ENCODE results near the gene STARD7. TPM values are rescaled to one million over a fixed set of nuclear protein-coding genes. Genes with fewer than 3 reads are reported as not detected.

The STARD7 gene
- total RNA-seq, 1 donor from 2014 or later = 103 TPM

GRCh38 chr2:96146881-96147592, 61.6 kb downstream of the STARD7 start:
- Mint-ChIP-seq H3K9me3 (ENCODE audit: unreplicated experiment) (no peaks in the 10 kb centered on the region), H3K36me3 (ENCODE audit: low read depth, unreplicated experiment) (no peaks in the 10 kb centered on the region), H3K4me1 (ENCODE audit: low read depth, unreplicated experiment) (peaks cover 4% of the 10 kb centered on the region), H3K27ac (ENCODE audit: unreplicated experiment) (no peak overlapping the region), H3K4me3 (ENCODE audit: unreplicated experiment) (peak overlapping the region; percentile 34), H3K27me3 (ENCODE audit: low read depth, unreplicated experiment) (peaks cover 44% of the 10 kb centered on the region)
- TF ChIP-seq CTCF (IDR thresholded peaks at IDR 0.05; ENCODE audit: insufficient read depth, low read depth, low read length) = no peak
- TF ChIP-seq EZH2 (IDR thresholded peaks at IDR 0.05; ENCODE audit: insufficient read depth, low read length) = no peak
- Histone ChIP-seq H3K4me3 (ENCODE audit: insufficient read depth, low read depth, low read length) (no peak overlapping the region), H2AFZ (ENCODE audit: low read depth, low read length) (no peak overlapping the region), H3K4me1 (ENCODE audit: insufficient read depth, low read length) (peaks cover 43% of the 10 kb centered on the region), H3K36me3 (ENCODE audit: insufficient read depth, low read length) (no peaks in the 10 kb centered on the region), H3K27me3 (ENCODE audit: insufficient read depth, low read length) (no peaks in the 10 kb centered on the region), H4K20me1 (ENCODE audit: insufficient read depth, low read length) (peaks cover 13% of the 10 kb centered on the region), H3K79me2 (ENCODE audit: insufficient read depth, low read length) (no peaks in the 10 kb centered on the region), H3K4me2 (ENCODE audit: low read length) (peak overlapping the region; percentile 88), H3K27ac (ENCODE audit: low read depth, low read length) (peak overlapping the region; percentile 41), H3K9ac (ENCODE audit: low read length) (peak overlapping the region; percentile 20), H3K9me3 (ENCODE audit: insufficient read depth, low read depth, low read length) (no peaks in the 10 kb centered on the region)
- peak; percentile 70 for DNase-seq (ENCODE audit: low read depth)
- FAIRE-seq = no peak

GRCh38 chr2:96146153-96146880, 62.3 kb downstream of the STARD7 start:
- peak overlapping the region; percentile 88 for H3K4me2 ChIP-seq (ENCODE audit: low read length)
- Mint-ChIP-seq H3K27me3 (ENCODE audit: low read depth, unreplicated experiment) (peaks cover 42% of the 10 kb centered on the region), H3K9me3 (ENCODE audit: unreplicated experiment) (no peaks in the 10 kb centered on the region), H3K4me3 (ENCODE audit: unreplicated experiment) (no peak overlapping the region), H3K27ac (ENCODE audit: unreplicated experiment) (no peak overlapping the region), H3K4me1 (ENCODE audit: low read depth, unreplicated experiment) (peaks cover 4% of the 10 kb centered on the region), H3K36me3 (ENCODE audit: low read depth, unreplicated experiment) (no peaks in the 10 kb centered on the region)
- H3K79me2 ChIP-seq (ENCODE audit: insufficient read depth, low read length) = no peaks in the 10 kb centered on the region
- peaks cover 43% of the 10 kb centered on the region for H3K4me1 ChIP-seq (ENCODE audit: insufficient read depth, low read length)
- H3K27ac ChIP-seq (ENCODE audit: low read depth, low read length) = peak overlapping the region; percentile 41
- no peak for FAIRE-seq
- no peak for TF ChIP-seq CTCF (IDR thresholded peaks at IDR 0.05; ENCODE audit: insufficient read depth, low read depth, low read length)
- no peak for TF ChIP-seq EZH2 (IDR thresholded peaks at IDR 0.05; ENCODE audit: insufficient read depth, low read length)
- peaks cover 13% of the 10 kb centered on the region for H4K20me1 ChIP-seq (ENCODE audit: insufficient read depth, low read length)
- H3K9me3 ChIP-seq (ENCODE audit: insufficient read depth, low read depth, low read length) = no peaks in the 10 kb centered on the region
- peak overlapping the region; percentile 20 for H3K9ac ChIP-seq (ENCODE audit: low read length)
- DNase-seq (ENCODE audit: low read depth) = peak; percentile 71
- no peak overlapping the region for H3K4me3 ChIP-seq (ENCODE audit: insufficient read depth, low read depth, low read length)
- no peaks in the 10 kb centered on the region for H3K27me3 ChIP-seq (ENCODE audit: insufficient read depth, low read length)
- H3K36me3 ChIP-seq (ENCODE audit: insufficient read depth, low read length) = no peaks in the 10 kb centered on the region
- no peak overlapping the region for H2AFZ ChIP-seq (ENCODE audit: low read depth, low read length)

GRCh38 chr2:96145848-96146152, 62.8 kb downstream of the STARD7 start:
- peaks cover 40% of the 10 kb centered on the region for H3K27me3 Mint-ChIP-seq (ENCODE audit: low read depth, unreplicated experiment)
- H3K9me3 Mint-ChIP-seq (ENCODE audit: unreplicated experiment) = no peaks in the 10 kb centered on the region
- Histone ChIP-seq H3K9ac (ENCODE audit: low read length) (no peak overlapping the region), H3K4me2 (ENCODE audit: low read length) (peak overlapping the region; percentile 88), H3K27ac (ENCODE audit: low read depth, low read length) (no peak overlapping the region), H3K4me1 (ENCODE audit: insufficient read depth, low read length) (peaks cover 43% of the 10 kb centered on the region), H2AFZ (ENCODE audit: low read depth, low read length) (no peak overlapping the region), H3K79me2 (ENCODE audit: insufficient read depth, low read length) (no peaks in the 10 kb centered on the region), H4K20me1 (ENCODE audit: insufficient read depth, low read length) (peaks cover 13% of the 10 kb centered on the region), H3K9me3 (ENCODE audit: insufficient read depth, low read depth, low read length) (no peaks in the 10 kb centered on the region), H3K36me3 (ENCODE audit: insufficient read depth, low read length) (no peaks in the 10 kb centered on the region), H3K4me3 (ENCODE audit: insufficient read depth, low read depth, low read length) (no peak overlapping the region), H3K27me3 (ENCODE audit: insufficient read depth, low read length) (no peaks in the 10 kb centered on the region)
- no peaks in the 10 kb centered on the region for H3K36me3 Mint-ChIP-seq (ENCODE audit: low read depth, unreplicated experiment)
- DNase-seq (ENCODE audit: low read depth) (no peak), FAIRE-seq (no peak)
- H3K4me1 Mint-ChIP-seq (ENCODE audit: low read depth, unreplicated experiment) = peaks cover 4% of the 10 kb centered on the region
- TF ChIP-seq CTCF (IDR thresholded peaks at IDR 0.05; ENCODE audit: insufficient read depth, low read depth, low read length) (no peak), EZH2 (IDR thresholded peaks at IDR 0.05; ENCODE audit: insufficient read depth, low read length) (no peak)
- H3K27ac Mint-ChIP-seq (ENCODE audit: unreplicated experiment) = no peak overlapping the region
- H3K4me3 Mint-ChIP-seq (ENCODE audit: unreplicated experiment) = peak overlapping the region; percentile 73

All from astrocyte (in vitro differentiated cells and primary cell).